Stimulated activated CD8-positive, alpha-beta memory T cell treated with anti-CD3 and anti-CD28 coated beads, Interleukin-4, amount 100 ng/mL, for 4 hours (primary cell): ENCODE measurements around the gene GAB4.
"Not testable (repeated sequence)": the region's sequence is repeated elsewhere in the genome, so short reads cannot be mapped to it uniquely, and the experiment has no call there.

Source experiments
- DNase-seq, 2 donors: peaks; one replicate each; pipeline ENCODE4 v3.0.0-alpha.2; 2020; ENCODE audit warnings: low read depth in 2 of 2, low spot score in 1 of 2

The GAB4 gene

GRCh38 chr22:16914911-16915310, 93.1 kb downstream of the GAB4 start:
- DNase-seq, result not testable (repeated sequence)

GRCh38 chr22:16914006-16914405, 94.0 kb downstream of the GAB4 start:
- DNase-seq, result no peak

DNA sequence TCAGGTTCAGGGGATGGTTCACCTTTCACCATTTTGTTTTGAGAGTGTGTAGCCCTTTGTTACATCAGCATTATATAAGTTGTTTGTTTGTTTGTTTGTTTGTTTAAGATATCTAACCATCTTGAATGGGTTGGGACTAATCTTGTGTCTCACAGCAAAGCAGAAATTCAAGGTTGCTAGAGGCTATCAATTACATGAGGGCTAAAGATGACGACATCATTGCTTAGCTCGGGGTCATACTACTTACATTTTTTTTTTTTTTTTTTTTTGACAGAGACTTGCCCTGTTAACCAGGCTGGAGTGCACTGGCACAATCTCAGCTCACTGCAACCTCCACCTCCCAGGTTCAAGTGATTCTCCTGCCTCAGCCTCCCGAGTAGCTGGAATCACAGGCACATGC, 95.7 kb downstream of the GAB4 start:
- no peak for DNase-seq
